Measurements from ENCODE around the gene CRYBB2.
"Not testable (repeated sequence)": the region's sequence is repeated elsewhere in the genome, so short reads cannot be mapped to it uniquely, and the experiment has no call there.

Gene CRYBB2

DNA sequence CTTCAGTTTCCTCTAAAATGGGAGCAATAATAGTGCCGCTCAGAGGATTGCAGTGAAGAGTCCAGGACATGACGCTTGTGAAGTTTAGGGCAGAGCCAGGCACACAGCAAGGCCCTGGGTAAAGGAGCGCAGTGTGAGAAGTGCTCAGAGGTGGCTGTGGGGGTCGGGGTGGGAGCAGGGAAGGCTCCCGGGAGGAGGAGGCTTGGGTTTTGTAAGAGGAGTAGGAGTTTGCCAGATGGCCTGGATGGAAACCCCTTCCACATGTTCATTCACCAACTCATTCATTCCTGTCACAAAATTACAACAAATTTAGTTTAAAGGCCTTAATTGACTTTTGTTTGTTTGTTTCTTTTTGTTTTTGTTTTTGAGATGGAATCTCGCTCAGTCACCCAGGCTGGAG is 17.0 kb downstream of the CRYBB2 start:
- no peak for FAIRE-seq

DNA sequence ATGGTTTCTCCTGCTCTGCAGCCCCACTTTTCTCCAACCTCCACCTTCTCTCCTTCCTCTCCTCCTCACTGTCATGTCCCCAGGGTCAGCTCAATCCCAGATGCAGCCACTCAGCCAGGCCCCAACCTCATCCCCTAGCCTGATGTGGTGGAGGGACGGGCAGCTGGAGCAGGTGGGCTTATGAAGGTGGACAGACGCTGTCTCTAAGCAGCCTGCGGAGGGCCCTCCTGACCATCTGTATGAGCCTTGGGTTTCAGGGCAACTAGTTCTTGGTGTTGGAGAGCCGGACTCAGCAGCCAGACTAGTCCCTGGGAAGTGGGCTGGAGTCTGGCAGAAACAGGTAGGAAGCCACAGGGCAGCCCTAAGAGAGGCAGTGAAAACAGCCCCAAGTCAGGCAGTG is 18.1 kb downstream of the CRYBB2 start:
- FAIRE-seq: no peak

DNA sequence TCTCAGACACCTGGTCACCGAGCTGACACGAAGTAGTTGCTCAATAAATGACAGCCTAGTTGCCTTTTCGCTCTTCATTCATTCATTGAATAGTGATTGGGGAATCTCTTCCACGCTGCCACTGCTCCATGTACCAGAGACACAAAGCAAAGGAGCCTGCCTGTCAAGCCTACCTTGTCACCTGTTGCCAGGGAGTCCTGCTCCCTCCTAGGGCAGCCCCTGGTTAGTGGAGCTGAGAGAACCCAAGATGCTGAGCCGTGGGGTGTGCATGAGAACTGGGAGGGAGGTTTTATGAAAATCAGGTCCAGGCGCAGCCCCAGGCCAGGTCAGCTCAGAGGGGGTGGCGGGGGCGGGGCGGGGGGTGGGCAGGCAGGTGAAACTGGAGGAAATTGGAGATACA is 18.6 kb downstream of the CRYBB2 start:
- FAIRE-seq: not testable (repeated sequence)

DNA sequence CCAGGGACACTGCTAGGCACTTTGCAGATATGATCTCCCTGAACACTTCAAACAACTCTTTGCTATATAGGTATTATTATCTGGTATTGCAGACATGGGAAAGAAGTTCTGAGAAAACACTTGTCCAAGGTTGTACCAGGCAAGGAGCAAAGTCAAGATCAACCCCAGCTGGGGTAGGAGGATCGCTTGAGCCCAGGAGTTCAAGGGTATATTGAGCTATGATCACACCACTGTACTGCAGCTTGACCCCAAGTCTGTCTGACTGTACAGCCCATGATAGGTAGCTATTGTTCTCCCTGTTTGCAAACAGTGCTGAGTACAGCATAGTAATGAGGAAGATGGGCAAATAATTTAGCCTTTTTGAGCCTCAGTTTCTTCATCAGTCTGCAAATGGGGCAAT is 35.7 kb downstream of the CRYBB2 start:
- not testable (repeated sequence) for FAIRE-seq

DNA sequence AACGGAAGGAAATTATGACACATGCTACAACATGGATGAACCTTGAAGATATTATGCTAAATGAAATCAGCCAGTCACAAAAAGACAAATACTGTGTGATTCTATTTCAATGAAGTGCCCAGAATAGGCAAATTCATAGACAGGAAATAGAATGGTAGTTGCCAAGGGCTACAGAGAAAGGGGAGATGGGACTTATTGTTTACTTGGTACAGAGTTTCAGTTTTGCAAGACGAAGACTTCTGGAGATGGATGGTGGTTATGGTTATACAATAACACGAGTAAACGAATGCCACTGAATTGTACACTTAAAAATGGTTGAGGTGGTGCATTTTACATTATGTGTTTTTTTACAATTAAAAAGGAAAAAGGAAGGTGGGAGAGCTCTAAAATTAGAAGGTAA is 48.1 kb downstream of the CRYBB2 start:
- not testable (repeated sequence) for FAIRE-seq

DNA sequence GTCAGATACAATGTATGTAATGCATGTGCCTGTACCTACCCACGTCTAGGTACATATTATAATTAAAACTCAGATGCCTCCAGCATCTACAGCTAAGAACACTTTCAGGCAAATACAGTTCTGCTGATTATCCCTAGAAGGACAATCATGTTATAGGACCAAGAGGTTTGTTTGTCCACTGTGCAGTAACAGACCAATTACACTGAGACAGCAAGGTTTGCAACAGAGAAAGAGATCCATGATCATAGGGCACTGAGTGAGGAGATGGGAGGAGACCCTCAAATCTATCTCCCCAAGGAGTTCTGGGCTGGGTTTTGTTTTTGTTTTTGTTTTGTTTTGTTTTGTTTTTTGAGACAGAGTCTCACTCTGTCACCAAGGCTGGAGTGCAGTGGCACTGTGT is 49.5 kb downstream of the CRYBB2 start:
- FAIRE-seq: not testable (repeated sequence)

DNA sequence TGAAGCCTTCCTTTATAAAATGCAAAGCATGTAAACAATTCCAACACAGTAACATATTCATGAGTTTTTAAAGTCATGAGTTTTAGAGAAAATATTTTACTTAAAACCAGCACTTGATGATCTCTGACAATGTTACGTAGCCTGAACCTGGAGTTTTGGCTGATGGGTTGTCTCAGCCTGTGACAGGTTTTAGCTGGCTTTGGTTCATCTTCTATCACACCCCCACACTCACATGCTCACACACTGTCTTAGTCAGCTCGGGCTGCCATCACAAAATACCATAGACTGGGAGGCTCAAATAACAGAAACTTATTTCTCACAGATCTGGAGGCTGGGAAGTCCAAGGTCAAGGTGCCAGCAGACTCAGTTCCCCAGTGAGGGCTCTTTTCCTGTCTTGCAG is 50.6 kb downstream of the CRYBB2 start:
- FAIRE-seq: not testable (repeated sequence)

DNA sequence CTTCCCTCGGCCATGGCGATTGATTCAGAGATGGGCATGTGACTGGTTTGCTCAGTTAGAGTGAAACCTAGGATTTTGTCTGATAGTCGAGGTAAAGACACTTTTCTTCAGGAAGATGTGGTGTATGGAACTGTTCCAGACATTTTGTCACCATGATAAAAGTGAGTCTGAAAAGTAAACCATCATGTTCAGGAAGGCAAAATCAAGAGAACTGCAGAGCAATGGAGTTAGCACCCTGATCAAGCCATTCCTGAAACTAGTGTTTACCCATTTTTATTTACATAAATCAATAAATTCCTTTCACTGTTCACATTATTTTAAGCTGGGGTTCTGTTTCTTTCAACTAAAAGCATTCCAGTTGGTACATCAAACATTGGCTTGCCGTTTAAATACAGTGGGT is 53.8 kb downstream of the CRYBB2 start:
- not testable (repeated sequence) for FAIRE-seq

DNA sequence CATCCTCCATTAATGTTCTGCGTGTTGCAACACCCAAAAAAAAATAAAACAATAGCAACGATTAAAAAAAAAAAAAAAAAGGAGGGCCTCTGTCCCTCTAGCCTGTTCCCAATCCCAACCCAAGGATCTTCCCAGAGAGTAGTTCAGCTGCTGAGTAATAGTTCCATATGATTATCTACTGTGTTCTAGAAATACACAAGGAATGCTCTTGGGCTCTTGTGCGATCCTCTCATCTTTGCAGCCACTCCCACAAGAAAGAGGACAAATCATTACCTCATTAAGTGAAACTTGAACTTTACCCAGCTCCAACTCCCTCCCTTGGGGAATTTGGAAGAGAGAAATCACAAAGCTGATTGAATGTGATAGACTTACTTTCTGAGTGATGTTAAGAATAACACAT is 54.5 kb downstream of the CRYBB2 start:
- not testable (repeated sequence) for FAIRE-seq

DNA sequence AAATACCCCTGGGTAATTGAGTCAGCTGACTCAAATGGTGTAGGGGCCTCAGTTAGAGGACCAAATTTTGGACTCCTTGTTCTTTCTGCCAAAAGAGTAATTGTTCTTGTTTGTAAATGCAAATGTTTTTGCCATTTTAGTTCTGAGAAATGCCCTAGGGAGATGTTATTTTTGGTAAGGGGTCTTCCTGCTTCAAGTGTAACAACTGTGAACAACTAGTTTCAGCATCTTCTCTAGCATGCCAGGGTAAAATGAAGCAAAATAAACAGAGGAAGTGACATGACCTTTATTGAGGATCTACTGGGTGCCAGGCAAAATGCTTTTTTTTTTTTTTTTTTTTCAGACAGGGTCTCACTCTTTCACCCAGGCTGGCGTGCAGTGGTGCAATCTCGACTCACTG is 60.7 kb downstream of the CRYBB2 start:
- not testable (repeated sequence) for FAIRE-seq
